ENCODE results near the gene CD4. TPM values are rescaled to one million over a fixed set of nuclear protein-coding genes. Genes with fewer than 3 reads are reported as not detected.

CD4 gene
- total RNA-seq, 2 donors from 2014 or later: 1.6 to 8.6 TPM

DNA sequence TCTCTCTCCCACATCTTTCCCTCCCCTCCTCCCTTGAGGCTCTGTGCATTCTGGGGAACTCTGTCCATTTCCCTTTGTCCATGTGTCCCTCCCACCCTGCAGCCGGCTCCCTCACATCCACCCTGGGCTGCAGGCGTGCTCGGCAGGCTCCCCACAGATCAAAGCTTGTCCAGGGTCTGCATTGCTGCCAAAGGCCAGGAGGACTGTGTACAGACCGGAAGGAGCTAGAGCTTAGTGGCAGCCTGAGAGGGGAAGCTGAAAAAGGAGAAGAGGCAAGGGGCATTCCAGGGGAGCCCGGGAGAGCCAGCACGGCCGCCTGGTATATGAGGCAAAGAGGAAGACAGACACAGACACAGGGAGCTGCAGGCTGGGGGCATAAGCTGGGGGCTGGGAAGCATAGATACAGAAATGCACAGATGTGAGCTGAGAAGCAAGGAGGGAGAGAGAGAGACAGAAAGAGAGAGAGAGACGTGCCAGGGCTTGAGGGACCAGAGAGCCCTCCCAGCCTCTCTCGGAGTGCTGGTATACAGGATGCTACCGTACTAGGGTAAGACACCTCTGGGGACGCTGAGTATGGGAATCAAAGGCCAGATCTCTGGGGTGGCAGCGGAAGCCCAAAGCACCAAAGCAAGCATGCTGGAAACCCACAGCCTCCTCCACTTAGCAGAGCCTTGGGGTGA lies 3.3 kb downstream of the CD4 start:
- WGBS: 18% methylated on average over 12 of the region's 12 CpGs
- H3K4me3 ChIP-seq: no peak overlapping the region
- no peaks in the 10 kb centered on the region for H3K4me1 ChIP-seq (replicated peaks)
- TF ChIP-seq POLR2A (IDR thresholded peaks at IDR 0.05) (no peak), POLR2AphosphoS5 (IDR thresholded peaks at IDR 0.05) (no peak), CTCF (IDR thresholded peaks at IDR 0.05) (no peak)
- H3K9me3 ChIP-seq: no peaks in the 10 kb centered on the region
- no peaks in the 10 kb centered on the region for H3K27me3 ChIP-seq (replicated peaks; ENCODE audit: insufficient read depth)
- no peak overlapping the region for H3K27ac ChIP-seq
- intact Hi-C loops (cut with DNase I): no loop called here
- no peak for DNase-seq (ENCODE audit: low spot score)
- no peaks in the 10 kb centered on the region for H3K36me3 ChIP-seq

DNA sequence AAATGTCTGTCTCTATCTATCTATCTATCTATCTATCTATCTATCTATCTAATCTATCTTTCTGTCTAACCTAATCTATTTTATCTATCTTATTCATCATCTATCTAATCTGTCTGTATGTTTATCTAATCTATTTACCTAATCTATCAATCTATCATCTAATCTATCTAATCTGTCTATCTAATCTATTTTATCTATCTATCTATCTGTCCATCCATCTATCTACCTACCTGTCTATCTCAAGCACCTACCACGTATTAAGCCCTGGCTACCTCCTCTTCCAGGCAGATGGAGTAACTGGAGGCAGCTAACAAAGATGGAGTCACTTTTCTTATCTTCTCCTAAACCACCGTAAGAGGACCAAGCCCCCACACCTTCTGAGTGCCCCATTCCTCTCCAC lies 5.8 kb downstream of the CD4 start:
- intact Hi-C loops (cut with DNase I): no loop called here
- no peak for DNase-seq (ENCODE audit: low spot score)

DNA sequence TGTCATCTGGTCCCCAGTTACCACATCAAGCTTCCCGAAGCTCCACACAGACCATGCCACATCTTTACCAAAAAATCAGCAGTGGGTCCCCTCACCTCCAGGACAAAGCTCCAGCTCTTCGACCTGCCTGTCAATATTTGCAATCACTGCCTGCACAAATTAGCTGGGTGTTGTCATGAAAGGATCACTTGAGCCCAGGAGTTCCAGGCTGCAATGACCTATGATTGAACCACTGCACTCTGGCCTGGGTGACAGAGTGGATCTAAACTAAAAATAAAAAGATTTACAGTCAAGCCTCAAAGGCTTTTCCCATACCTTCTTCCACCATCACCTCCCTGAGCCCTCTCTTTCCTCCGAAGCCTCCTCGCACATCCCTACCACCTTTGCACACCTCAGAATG lies 7.2 kb downstream of the CD4 start:
- H3K4me1 ChIP-seq (replicated peaks): no peaks in the 10 kb centered on the region
- 95% methylated on average over 4 of the region's 4 CpGs for WGBS
- no peak for DNase-seq (ENCODE audit: low spot score)
- no peak overlapping the region for H3K4me3 ChIP-seq
- no peaks in the 10 kb centered on the region for H3K9me3 ChIP-seq
- TF ChIP-seq CTCF (IDR thresholded peaks at IDR 0.05): no peak
- no peak for TF ChIP-seq POLR2A (IDR thresholded peaks at IDR 0.05)
- H3K27me3 ChIP-seq (replicated peaks; ENCODE audit: insufficient read depth): no peaks in the 10 kb centered on the region
- intact Hi-C loops (cut with DNase I): no loop called here
- no peak overlapping the region for H3K27ac ChIP-seq
- H3K36me3 ChIP-seq: no peaks in the 10 kb centered on the region

More for the DNA sequence above, 5.8 kb downstream of the CD4 start:
- no peaks in the 10 kb centered on the region for H3K27me3 ChIP-seq (replicated peaks; ENCODE audit: insufficient read depth)
- no peaks in the 10 kb centered on the region for H3K4me1 ChIP-seq (replicated peaks)
- TF ChIP-seq CTCF (IDR thresholded peaks at IDR 0.05) (no peak), POLR2AphosphoS5 (IDR thresholded peaks at IDR 0.05) (no peak), POLR2A (IDR thresholded peaks at IDR 0.05) (no peak)
- 92% methylated on average over 2 of the region's 2 CpGs for WGBS
- no peak overlapping the region for H3K4me3 ChIP-seq
- no peaks in the 10 kb centered on the region for H3K9me3 ChIP-seq
- H3K36me3 ChIP-seq: no peaks in the 10 kb centered on the region
- no peak overlapping the region for H3K27ac ChIP-seq

GRCh38 chr12:6799147-6799546 lies 9.8 kb downstream of the CD4 start:
- intact Hi-C loops (cut with DNase I): no loop called here
- Histone ChIP-seq H3K27me3 (replicated peaks; ENCODE audit: insufficient read depth) (no peaks in the 10 kb centered on the region), H3K9me3 (no peaks in the 10 kb centered on the region), H3K4me1 (replicated peaks) (no peaks in the 10 kb centered on the region), H3K27ac (no peak overlapping the region), H3K4me3 (no peak overlapping the region), H3K36me3 (no peaks in the 10 kb centered on the region)
- DNase-seq (ENCODE audit: low spot score): no peak
- WGBS: 90% methylated on average over 5 of the region's 5 CpGs
- no peak for TF ChIP-seq POLR2AphosphoS5 (IDR thresholded peaks at IDR 0.05)
- no peak for TF ChIP-seq CTCF (IDR thresholded peaks at IDR 0.05)
- TF ChIP-seq POLR2A (IDR thresholded peaks at IDR 0.05): no peak

GRCh38 chr12:6807170-6807569 lies 17.8 kb downstream of the CD4 start:
- no peaks in the 10 kb centered on the region for H3K9me3 ChIP-seq
- no peak for TF ChIP-seq POLR2AphosphoS5 (IDR thresholded peaks at IDR 0.05)
- TF ChIP-seq POLR2A (IDR thresholded peaks at IDR 0.05): no peak
- TF ChIP-seq CTCF (IDR thresholded peaks at IDR 0.05): no peak
- no peaks in the 10 kb centered on the region for H3K27me3 ChIP-seq (replicated peaks; ENCODE audit: insufficient read depth)
- no peak for DNase-seq (ENCODE audit: low spot score)
- intact Hi-C loops (cut with DNase I): no loop called here
- WGBS: 66% methylated on average over 1 of the region's 1 CpG
- no peaks in the 10 kb centered on the region for H3K36me3 ChIP-seq
- H3K4me3 ChIP-seq: no peak overlapping the region
- no peaks in the 10 kb centered on the region for H3K4me1 ChIP-seq (replicated peaks)
- H3K27ac ChIP-seq: no peak overlapping the region
